Liver (tissue), 3 donors: ENCODE results near the gene PGAP1.

Source experiments
- ATF3 ChIP-seq: IDR thresholded peaks from 2 replicates; pipeline ENCODE4 v1.6.1; 2016; ENCODE audit warnings: antibody characterized with exemption
- CTCF ChIP-seq: fragments of 150-350 bp; IDR thresholded peaks from 2 replicates; pipeline ENCODE4 v1.5.1; 2017; ENCODE audit warnings: improper control_type of control experiment, low read depth, low read length; ENCODE audit not compliant: missing input control
- EGR1 ChIP-seq, 2 donors: IDR thresholded peaks; 2 replicates each; pipeline ENCODE4 v1.6.1; 2016 to 2018; ENCODE audit warnings: antibody characterized with exemption in 2 of 2, low read depth in 2 of 2
- GABPA ChIP-seq, 2 donors: IDR thresholded peaks in 1 of 2; conservative IDR thresholded peaks in 1 of 2; 2 replicates each; pipeline ENCODE4 v1.6.1; 2016; ENCODE audit warnings: antibody characterized with exemption in 2 of 2, mild to moderate bottlenecking in 1 of 2, moderate library complexity in 1 of 2
- JUND ChIP-seq, 2 donors: IDR thresholded peaks; 2 replicates each; pipeline ENCODE4 v1.6.1; 2016; ENCODE audit warnings: antibody characterized with exemption in 2 of 2
- MAX ChIP-seq: IDR thresholded peaks from 2 replicates; pipeline ENCODE4 v1.6.1; 2016; ENCODE audit warnings: antibody characterized with exemption
- NR2F2 ChIP-seq: IDR thresholded peaks from 2 replicates; pipeline ENCODE4 v1.6.1; 2016; ENCODE audit warnings: antibody characterized with exemption
- RAD21 ChIP-seq, 2 donors: IDR thresholded peaks; 2 replicates each; pipeline ENCODE4 v1.6.1; 2016; ENCODE audit warnings: antibody characterized with exemption in 2 of 2, mild to moderate bottlenecking in 2 of 2
- REST ChIP-seq: IDR thresholded peaks from 2 replicates; pipeline ENCODE4 v1.6.1; 2016; ENCODE audit warnings: antibody characterized with exemption, mild to moderate bottlenecking
- RXRA ChIP-seq, 2 donors: IDR thresholded peaks; 2 replicates each; pipeline ENCODE4 v1.6.1; 2017 to 2018; ENCODE audit warnings: antibody characterized with exemption in 2 of 2, mild to moderate bottlenecking in 1 of 2
- SP1 ChIP-seq: IDR thresholded peaks from 2 replicates; pipeline ENCODE4 v1.6.1; 2018; ENCODE audit warnings: antibody characterized with exemption, mild to moderate bottlenecking
- TAF1 ChIP-seq: conservative IDR thresholded peaks from 2 replicates; pipeline ENCODE4 v1.6.1; 2016; ENCODE audit warnings: antibody characterized with exemption, mild to moderate bottlenecking
- YY1 ChIP-seq: IDR thresholded peaks from 2 replicates; pipeline ENCODE4 v1.6.1; 2016; ENCODE audit warnings: antibody characterized with exemption, mild to moderate bottlenecking
- donor health status: healthy.
- donor health status: healthy.

- TF ChIP-seq CTCF = no peak
- no peak for TF ChIP-seq MAX
- no peak for TF ChIP-seq REST
- no peak for TF ChIP-seq EGR1 (IDR thresholded peaks at IDR 0.05; ENCODE audit: low read depth in 2 of 2)
- TF ChIP-seq ATF3 = no peak
- TF ChIP-seq NR2F2 = no peak
- no peak for TF ChIP-seq YY1
- no peak for TF ChIP-seq TAF1
- no peak for TF ChIP-seq RAD21 (IDR thresholded peaks at IDR 0.05)
- TF ChIP-seq GABPA (IDR thresholded peaks at IDR 0.05 in 1 of 2, conservative IDR thresholded peaks at IDR 0.05 in 1 of 2) = no peak
- TF ChIP-seq SP1 = no peak
- TF ChIP-seq JUND (IDR thresholded peaks at IDR 0.05) = no peak
- TF ChIP-seq RXRA (IDR thresholded peaks at IDR 0.05) = no peak
Observed at GRCh38 chr2:196924051-196924450, 2.5 kb downstream of the PGAP1 start.
